NCI-H187 (cell line): ENCODE results near the gene ABCA10.
A peak's percentile ranks its signal among the peaks of the same experiment; 100 is the strongest.
"Not testable (repeated sequence)": the region's sequence is repeated elsewhere in the genome, so short reads cannot be mapped to it uniquely, and the experiment has no call there.

Experiments used
- DNase-seq, 2 experiments: peaks; one replicate each; lab custom pipeline; 2025; lab: John Stamatoyannopoulos, UW

The ABCA10 gene, protein sequence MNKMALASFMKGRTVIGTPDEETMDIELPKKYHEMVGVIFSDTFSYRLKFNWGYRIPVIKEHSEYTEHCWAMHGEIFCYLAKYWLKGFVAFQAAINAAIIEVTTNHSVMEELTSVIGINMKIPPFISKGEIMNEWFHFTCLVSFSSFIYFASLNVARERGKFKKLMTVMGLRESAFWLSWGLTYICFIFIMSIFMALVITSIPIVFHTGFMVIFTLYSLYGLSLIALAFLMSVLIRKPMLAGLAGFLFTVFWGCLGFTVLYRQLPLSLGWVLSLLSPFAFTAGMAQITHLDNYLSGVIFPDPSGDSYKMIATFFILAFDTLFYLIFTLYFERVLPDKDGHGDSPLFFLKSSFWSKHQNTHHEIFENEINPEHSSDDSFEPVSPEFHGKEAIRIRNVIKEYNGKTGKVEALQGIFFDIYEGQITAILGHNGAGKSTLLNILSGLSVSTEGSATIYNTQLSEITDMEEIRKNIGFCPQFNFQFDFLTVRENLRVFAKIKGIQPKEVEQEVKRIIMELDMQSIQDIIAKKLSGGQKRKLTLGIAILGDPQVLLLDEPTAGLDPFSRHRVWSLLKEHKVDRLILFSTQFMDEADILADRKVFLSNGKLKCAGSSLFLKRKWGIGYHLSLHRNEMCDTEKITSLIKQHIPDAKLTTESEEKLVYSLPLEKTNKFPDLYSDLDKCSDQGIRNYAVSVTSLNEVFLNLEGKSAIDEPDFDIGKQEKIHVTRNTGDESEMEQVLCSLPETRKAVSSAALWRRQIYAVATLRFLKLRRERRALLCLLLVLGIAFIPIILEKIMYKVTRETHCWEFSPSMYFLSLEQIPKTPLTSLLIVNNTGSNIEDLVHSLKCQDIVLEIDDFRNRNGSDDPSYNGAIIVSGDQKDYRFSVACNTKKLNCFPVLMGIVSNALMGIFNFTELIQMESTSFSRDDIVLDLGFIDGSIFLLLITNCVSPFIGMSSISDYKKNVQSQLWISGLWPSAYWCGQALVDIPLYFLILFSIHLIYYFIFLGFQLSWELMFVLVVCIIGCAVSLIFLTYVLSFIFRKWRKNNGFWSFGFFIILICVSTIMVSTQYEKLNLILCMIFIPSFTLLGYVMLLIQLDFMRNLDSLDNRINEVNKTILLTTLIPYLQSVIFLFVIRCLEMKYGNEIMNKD (N-terminal part only)

GRCh38 chr17:69228576-69228975 lies at the start of gene ABCA10:
Gene ABCA10 (minus strand): TSS chr17:69228824. CDS start chr17:69225358, 3,466 bp downstream.
- DNase-seq = no peak

- DNase-seq = not testable (repeated sequence)
Measured at GRCh38 chr17:69276279-69276678, 47.7 kb upstream of the ABCA10 start.

- no peak for DNase-seq
Measured at GRCh38 chr17:69275751-69276150, 47.1 kb upstream of the ABCA10 start.

- no peak for DNase-seq
Measured at GRCh38 chr17:69271023-69271422, 42.4 kb upstream of the ABCA10 start.

- DNase-seq = no peak
Measured at GRCh38 chr17:69269131-69269998, 40.7 kb upstream of the ABCA10 start.

- DNase-seq = no peak
Measured at GRCh38 chr17:69268543-69269014, 40.0 kb upstream of the ABCA10 start.

DNA sequence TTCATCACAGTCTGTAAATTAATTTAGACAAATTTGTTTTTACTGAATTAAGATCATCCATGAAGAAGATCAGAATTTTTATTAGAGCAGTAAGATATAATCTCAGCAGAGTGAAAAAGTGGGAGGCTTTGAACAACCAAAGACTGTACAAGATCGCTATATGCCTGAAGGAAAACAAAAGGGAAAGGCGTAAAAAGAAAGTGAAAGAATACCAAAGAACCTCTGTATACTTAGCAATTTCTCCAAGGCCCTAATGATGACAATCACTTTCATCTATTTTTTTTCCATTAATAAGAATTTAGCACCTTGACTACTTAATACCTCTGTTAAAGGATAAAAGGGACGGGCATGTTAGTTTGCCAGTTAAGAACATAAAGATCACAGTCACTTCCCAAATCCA lies 38.6 kb upstream of the ABCA10 start:
- no peak for DNase-seq

- no peak for DNase-seq
Measured at GRCh38 chr17:69265873-69266272, 37.2 kb upstream of the ABCA10 start.

- no peak for DNase-seq
Measured at GRCh38 chr17:69254187-69254586, 25.6 kb upstream of the ABCA10 start.

DNA sequence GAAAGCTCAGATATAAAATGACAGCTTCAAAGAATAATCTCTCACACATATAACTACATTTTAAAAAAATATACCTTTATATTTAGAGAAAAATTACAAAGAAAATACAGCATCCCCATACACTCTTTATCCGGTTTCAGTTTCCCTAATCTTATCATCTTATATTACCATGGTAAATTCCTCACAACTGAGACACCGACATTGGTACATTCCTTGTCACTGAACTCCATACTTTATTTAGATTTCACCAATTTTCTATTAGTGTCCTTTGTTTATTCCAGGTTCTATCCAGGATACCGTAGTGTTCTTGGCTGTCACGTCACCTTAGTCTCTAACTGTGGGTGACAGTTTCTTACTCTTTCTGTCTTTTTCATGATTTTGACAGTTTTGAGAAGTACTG lies 22.0 kb upstream of the ABCA10 start:
- no peak for DNase-seq

GRCh38 chr17:69246726-69247375 lies 18.2 kb upstream of the ABCA10 start:
- no peak for DNase-seq

- no peak for DNase-seq
Measured at GRCh38 chr17:69246202-69246601, 17.6 kb upstream of the ABCA10 start.

DNA sequence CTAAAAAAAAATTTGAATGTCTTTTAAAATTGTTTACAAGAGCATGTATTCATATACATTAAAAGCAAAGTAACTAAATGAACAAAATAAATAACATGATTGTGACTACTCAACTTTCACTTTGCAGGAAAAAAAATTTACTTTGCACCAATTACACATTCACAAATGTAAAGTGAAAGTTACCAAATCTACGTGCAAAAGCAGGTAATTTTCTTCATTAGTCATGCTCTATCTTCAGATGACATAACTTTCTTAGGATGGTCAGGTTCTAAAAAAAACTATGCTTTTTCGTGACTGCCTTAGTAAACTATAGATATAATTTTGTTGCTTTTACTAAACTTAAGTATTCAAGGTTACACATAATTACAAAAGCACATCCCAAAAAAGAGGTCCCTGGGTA lies 17.0 kb upstream of the ABCA10 start:
- no peak for DNase-seq

GRCh38 chr17:69239611-69240600 lies 11.3 kb upstream of the ABCA10 start:
- no peak for DNase-seq

- DNase-seq = no peak
Measured at GRCh38 chr17:69236946-69237345, 8.3 kb upstream of the ABCA10 start.

- DNase-seq = no peak
Measured at GRCh38 chr17:69236464-69236863, 7.8 kb upstream of the ABCA10 start.

DNA sequence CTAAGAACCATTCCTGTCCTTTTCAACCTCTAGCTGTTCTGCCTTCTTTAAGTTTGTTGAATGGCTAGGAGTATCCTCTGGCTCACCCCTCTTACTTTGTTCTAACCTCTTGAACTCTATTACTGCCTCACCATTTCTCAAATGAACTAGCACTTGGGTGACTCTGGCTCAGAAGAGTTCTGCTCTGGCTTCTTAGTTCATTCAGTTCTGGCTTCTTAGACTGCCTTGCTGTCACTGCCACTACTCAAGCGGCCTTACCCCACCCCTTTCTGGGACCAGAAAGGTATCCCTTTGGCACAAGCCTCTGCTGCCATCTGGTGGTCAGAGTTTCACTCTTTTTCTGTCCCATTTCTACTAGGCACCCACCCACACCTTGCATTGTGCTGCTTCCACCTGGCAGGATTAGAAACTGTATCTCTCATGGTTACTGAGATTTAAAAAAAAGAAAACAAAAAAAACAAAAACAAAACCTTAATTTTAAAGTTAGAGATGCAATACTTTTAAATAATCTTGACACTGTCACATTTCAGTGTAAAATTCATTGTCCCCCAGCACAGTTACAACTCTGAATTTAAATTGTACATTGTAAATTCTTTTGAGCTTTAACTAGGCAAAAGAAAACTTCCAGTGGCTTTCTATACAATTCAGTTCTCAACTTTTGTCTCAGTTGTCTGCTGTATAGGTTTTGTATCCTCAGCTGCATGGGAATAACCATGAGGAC lies 6.9 kb upstream of the ABCA10 start:
- peak; percentile 33 to 51 for DNase-seq

GRCh38 chr17:69232650-69233049 lies 4.0 kb upstream of the ABCA10 start:
- no peak for DNase-seq

DNA sequence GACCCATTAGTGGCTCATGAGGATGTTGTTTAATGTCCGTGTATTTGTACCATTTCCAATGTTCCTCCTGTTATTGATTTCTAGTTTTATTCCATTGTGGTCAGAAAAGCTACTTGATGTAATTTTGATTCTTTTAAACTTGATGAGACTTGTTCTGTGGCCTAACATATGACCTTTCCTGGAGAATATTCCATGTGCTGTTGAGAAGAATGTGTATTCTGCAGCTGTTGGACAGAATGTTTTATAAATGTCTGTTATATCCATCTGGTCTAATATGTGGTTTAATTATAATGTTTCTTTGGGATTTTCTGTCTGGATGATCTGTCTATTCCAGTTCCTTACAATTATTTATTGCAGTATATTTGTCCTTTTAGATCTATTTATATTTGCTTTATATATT lies 2.9 kb upstream of the ABCA10 start:
- DNase-seq = no peak
